Neural cell (in vitro differentiated cells): Measurements from ENCODE around the gene AZU1. TPM values are rescaled to one million over a fixed set of nuclear protein-coding genes. Genes with fewer than 3 reads are reported as not detected.

Experiments
- H2AFZ ChIP-seq: fragments of 200-600, 300-800 bp; sonication (generic), shearing (Covaris generic); 2 replicates; pipeline ENCODE4 v1.6.0; 2014; ENCODE audit warnings: low read depth, mild to moderate bottlenecking, antibody characterized with exemption, low read length, moderate library complexity
- H3F3A ChIP-seq: fragments of 200-600 bp; shearing (Covaris generic); 2 replicates; pipeline ENCODE4 v1.6.1; 2016; ENCODE audit warnings: mild to moderate bottlenecking, moderate library complexity, mixed read lengths, antibody characterized with exemption, low read length; ENCODE audit not compliant: insufficient read depth, poor library complexity, severe bottlenecking
- H3K27ac ChIP-seq: fragments of 200-600, 300-800 bp; sonication (generic), shearing (Covaris generic); 2 replicates; pipeline ENCODE4 v1.5.1; 2014; ENCODE audit warnings: mild to moderate bottlenecking, low read length, moderate library complexity
- H3K27me3 ChIP-seq: fragments of 300-800, 200-600 bp; sonication (generic), shearing (Covaris generic); 2 replicates; pipeline ENCODE4 v1.6.0; 2014; ENCODE audit warnings: mild to moderate bottlenecking, low read depth, low read length, moderate library complexity; ENCODE audit not compliant: insufficient read depth
- H3K36me3 ChIP-seq: fragments of 300-800, 200-600 bp; sonication (generic), shearing (Covaris generic); 2 replicates; pipeline ENCODE4 v1.5.1; 2014; ENCODE audit warnings: mild to moderate bottlenecking, antibody characterized with exemption, low read length, moderate library complexity; ENCODE audit not compliant: insufficient read depth
- H3K4me2 ChIP-seq: fragments of 300-800, 200-600 bp; sonication (generic), shearing (Covaris generic); 2 replicates; pipeline ENCODE4 v1.6.0; 2014; ENCODE audit warnings: mild to moderate bottlenecking, low read length
- H3K4me3 ChIP-seq: fragments of 300-800, 200-600 bp; sonication (generic), shearing (Covaris generic); 2 replicates; pipeline ENCODE4 v1.5.1; 2014; ENCODE audit warnings: mild to moderate bottlenecking, low read length, moderate library complexity
- H3K79me2 ChIP-seq: fragments of 200-600 bp; shearing (Covaris generic); replicated peaks from 2 replicates; pipeline ENCODE4 v1.6.0; 2014; ENCODE audit warnings: mild to moderate bottlenecking, low read length, moderate library complexity; ENCODE audit not compliant: insufficient read depth
- H3K9ac ChIP-seq: fragments of 300-800, 200-600 bp; sonication (generic), shearing (Covaris generic); 2 replicates; pipeline ENCODE4 v1.6.1; 2016; ENCODE audit warnings: mild to moderate bottlenecking, low read length, mixed read lengths
- H3K9me2 ChIP-seq: fragments of 200-600 bp; shearing (Covaris generic); 2 replicates; pipeline ENCODE4 v1.6.1; 2016; ENCODE audit warnings: mild to moderate bottlenecking, low read length, mixed read lengths; ENCODE audit not compliant: insufficient read depth
- H3K9me3 ChIP-seq: fragments of 200-600, 300-800 bp; sonication (generic), shearing (Covaris generic); 2 replicates; pipeline ENCODE4 v1.6.1; 2016; ENCODE audit warnings: mild to moderate bottlenecking, mixed run types, low read length, moderate library complexity, mixed read lengths
- H4K20me1 ChIP-seq: fragments of 200-600 bp; shearing (Covaris generic); 2 replicates; pipeline ENCODE4 v1.6.1; 2016; ENCODE audit warnings: mild to moderate bottlenecking, mixed run types; ENCODE audit not compliant: insufficient read depth
- EP300 ChIP-seq: fragments of 450-650 bp; conservative IDR thresholded peaks from 2 replicates; pipeline ENCODE4 v1.6.1; 2014; ENCODE audit warnings: antibody characterized with exemption, mild to moderate bottlenecking, moderate library complexity; ENCODE audit not compliant: poor library complexity, severe bottlenecking
- EZH2 ChIP-seq: fragments of 200-600, 300-800 bp; shearing (Covaris generic), sonication (generic); IDR thresholded peaks from 2 replicates; pipeline ENCODE4 v1.6.1; 2014; ENCODE audit warnings: antibody characterized with exemption, low read length, borderline replicate concordance, mild to moderate bottlenecking; ENCODE audit not compliant: insufficient read depth, poor library complexity, severe bottlenecking
- MXI1 ChIP-seq: fragments of 450-650 bp; conservative IDR thresholded peaks from 2 replicates; pipeline ENCODE4 v1.6.1; 2014; ENCODE audit warnings: antibody characterized with exemption, mild to moderate bottlenecking; ENCODE audit not compliant: poor library complexity, severe bottlenecking
- POLR2AphosphoS5 ChIP-seq: IDR thresholded peaks from 2 replicates; pipeline ENCODE4 v1.6.1; 2012
- RAD21 ChIP-seq: fragments of 450-650 bp; conservative IDR thresholded peaks from 2 replicates; pipeline ENCODE4 v1.6.1; 2014; ENCODE audit warnings: antibody characterized with exemption, mild to moderate bottlenecking, moderate library complexity
- SMC3 ChIP-seq: fragments of 450-650 bp; conservative IDR thresholded peaks from 2 replicates; pipeline ENCODE4 v1.6.1; 2014; ENCODE audit warnings: antibody characterized with exemption, mild to moderate bottlenecking, moderate library complexity; ENCODE audit not compliant: poor library complexity
- TAF1 ChIP-seq: IDR thresholded peaks from 2 replicates; pipeline ENCODE4 v1.6.1; 2012; ENCODE audit warnings: low read depth
- polyA plus RNA-seq: library from polyadenylated mRNA; depleted of rRNA; stranded (reverse); fragments of >200 nt; gene quantifications from 2 replicates; pipeline ENCODE4 v1.2.3, GENCODE V29; 2014
- TF ChIP-seq, protein P1 (sequence below): fragments of 450-650 bp; IDR thresholded peaks from 2 replicates; pipeline ENCODE4 v1.5.1; 2014; ENCODE audit warnings: antibody characterized with exemption, mild to moderate bottlenecking, moderate library complexity; ENCODE audit not compliant: poor library complexity, severe bottlenecking
- TF ChIP-seq, protein P2 (sequence below): IDR thresholded peaks from 2 replicates; pipeline ENCODE4 v1.6.1; 2012; ENCODE audit warnings: borderline replicate concordance

AZU1 gene
- polyA plus RNA-seq, 1 donor from 2014 or later = 1.1 TPM

DNA sequence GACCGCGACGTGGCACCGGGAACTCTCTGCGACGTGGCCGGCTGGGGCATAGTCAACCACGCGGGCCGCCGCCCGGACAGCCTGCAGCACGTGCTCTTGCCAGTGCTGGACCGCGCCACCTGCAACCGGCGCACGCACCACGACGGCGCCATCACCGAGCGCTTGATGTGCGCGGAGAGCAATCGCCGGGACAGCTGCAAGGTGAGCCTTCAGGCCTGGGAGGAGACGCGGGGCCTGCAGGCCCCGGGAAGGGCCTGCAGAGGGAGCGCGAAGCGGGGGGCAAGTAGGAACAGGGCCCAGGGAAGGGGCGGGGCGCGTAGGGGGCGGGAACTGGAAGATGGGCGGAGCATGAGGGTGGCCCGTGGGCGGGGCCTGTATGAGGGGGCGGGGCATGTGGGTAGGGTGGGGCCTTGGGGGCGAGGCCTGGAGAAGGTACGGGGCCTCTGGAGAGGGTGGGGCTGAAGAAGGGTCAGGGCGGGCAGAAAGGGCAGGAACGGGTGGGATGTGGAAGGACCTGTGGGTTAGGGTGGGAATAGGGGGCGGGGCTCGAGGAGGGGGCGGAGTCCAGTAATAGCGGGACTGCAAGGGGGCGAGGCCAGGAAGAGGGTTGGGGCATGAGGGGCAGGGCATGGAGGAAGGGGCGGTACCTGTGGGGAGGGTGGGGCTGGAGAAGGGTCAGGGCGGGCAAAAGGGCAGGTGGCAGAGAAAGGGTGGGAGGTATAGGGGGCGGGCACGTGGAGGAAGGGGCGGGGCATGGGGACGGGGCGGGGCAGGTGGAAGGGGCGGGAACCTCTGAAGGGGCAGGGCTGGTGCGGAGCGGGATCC, 34.3 kb downstream of the AZU1 start:
- H3K9me3 ChIP-seq = no peaks in the 10 kb centered on the region
- no peaks in the 10 kb centered on the region for H3F3A ChIP-seq
- peak; percentile 26 for TF ChIP-seq POLR2AphosphoS5
- no peak for TF ChIP-seq RAD21
- no peak overlapping the region for H2AFZ ChIP-seq
- H3K27ac ChIP-seq = no peak overlapping the region
- peak overlapping the region; percentile 46 for H3K4me3 ChIP-seq
- no peaks in the 10 kb centered on the region for H4K20me1 ChIP-seq
- no peaks in the 10 kb centered on the region for H3K79me2 ChIP-seq
- H3K9me2 ChIP-seq = no peaks in the 10 kb centered on the region
- H3K36me3 ChIP-seq = no peaks in the 10 kb centered on the region
- no peak overlapping the region for H3K4me2 ChIP-seq
- H3K9ac ChIP-seq = no peak overlapping the region
- peaks cover 36% of the 10 kb centered on the region for H3K27me3 ChIP-seq

DNA sequence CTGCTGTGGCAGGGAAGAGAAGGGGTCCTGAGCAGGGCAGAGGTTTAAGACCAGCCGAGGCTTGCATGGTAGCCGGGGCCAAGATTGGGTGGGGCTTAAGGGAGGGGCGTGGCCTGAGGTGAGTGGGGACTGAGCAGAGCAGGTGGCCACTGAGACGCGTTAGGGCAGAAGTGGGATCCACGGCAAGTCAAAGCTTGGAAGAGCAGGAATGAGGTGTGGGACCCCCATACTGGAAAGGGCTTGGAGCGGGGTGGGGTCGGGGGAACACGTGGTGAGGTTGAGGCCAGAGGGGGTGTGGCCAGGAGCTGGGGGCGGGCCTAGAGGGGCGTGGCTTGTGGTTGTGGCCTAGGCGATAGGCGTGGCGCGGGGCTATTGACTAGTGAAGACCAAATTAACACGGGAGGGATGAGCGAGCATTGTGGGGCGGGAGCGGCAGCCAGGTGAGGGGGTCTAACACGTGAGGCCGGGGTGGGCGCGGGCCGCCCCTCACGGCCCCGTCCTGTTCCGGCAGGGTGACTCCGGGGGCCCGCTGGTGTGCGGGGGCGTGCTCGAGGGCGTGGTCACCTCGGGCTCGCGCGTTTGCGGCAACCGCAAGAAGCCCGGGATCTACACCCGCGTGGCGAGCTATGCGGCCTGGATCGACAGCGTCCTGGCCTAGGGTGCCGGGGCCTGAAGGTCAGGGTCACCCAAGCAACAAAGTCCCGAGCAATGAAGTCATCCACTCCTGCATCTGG, 35.1 kb downstream of the AZU1 start:
- no peaks in the 10 kb centered on the region for H3F3A ChIP-seq
- no peak overlapping the region for H3K4me2 ChIP-seq
- TF ChIP-seq EZH2 (no peak), SMC3 (no peak), RAD21 (no peak), TAF1 (no peak), MXI1 (no peak), POLR2AphosphoS5 (no peak), EP300 (no peak)
- TF ChIP-seq, protein P1, sequence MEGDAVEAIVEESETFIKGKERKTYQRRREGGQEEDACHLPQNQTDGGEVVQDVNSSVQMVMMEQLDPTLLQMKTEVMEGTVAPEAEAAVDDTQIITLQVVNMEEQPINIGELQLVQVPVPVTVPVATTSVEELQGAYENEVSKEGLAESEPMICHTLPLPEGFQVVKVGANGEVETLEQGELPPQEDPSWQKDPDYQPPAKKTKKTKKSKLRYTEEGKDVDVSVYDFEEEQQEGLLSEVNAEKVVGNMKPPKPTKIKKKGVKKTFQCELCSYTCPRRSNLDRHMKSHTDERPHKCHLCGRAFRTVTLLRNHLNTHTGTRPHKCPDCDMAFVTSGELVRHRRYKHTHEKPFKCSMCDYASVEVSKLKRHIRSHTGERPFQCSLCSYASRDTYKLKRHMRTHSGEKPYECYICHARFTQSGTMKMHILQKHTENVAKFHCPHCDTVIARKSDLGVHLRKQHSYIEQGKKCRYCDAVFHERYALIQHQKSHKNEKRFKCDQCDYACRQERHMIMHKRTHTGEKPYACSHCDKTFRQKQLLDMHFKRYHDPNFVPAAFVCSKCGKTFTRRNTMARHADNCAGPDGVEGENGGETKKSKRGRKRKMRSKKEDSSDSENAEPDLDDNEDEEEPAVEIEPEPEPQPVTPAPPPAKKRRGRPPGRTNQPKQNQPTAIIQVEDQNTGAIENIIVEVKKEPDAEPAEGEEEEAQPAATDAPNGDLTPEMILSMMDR = no peak
- TF ChIP-seq, protein P2, sequence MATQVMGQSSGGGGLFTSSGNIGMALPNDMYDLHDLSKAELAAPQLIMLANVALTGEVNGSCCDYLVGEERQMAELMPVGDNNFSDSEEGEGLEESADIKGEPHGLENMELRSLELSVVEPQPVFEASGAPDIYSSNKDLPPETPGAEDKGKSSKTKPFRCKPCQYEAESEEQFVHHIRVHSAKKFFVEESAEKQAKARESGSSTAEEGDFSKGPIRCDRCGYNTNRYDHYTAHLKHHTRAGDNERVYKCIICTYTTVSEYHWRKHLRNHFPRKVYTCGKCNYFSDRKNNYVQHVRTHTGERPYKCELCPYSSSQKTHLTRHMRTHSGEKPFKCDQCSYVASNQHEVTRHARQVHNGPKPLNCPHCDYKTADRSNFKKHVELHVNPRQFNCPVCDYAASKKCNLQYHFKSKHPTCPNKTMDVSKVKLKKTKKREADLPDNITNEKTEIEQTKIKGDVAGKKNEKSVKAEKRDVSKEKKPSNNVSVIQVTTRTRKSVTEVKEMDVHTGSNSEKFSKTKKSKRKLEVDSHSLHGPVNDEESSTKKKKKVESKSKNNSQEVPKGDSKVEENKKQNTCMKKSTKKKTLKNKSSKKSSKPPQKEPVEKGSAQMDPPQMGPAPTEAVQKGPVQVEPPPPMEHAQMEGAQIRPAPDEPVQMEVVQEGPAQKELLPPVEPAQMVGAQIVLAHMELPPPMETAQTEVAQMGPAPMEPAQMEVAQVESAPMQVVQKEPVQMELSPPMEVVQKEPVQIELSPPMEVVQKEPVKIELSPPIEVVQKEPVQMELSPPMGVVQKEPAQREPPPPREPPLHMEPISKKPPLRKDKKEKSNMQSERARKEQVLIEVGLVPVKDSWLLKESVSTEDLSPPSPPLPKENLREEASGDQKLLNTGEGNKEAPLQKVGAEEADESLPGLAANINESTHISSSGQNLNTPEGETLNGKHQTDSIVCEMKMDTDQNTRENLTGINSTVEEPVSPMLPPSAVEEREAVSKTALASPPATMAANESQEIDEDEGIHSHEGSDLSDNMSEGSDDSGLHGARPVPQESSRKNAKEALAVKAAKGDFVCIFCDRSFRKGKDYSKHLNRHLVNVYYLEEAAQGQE = no peak
- H3K9me3 ChIP-seq = no peaks in the 10 kb centered on the region
- no peak overlapping the region for H3K27ac ChIP-seq
- H3K36me3 ChIP-seq = no peaks in the 10 kb centered on the region
- H2AFZ ChIP-seq = no peak overlapping the region
- no peak overlapping the region for H3K4me3 ChIP-seq
- no peaks in the 10 kb centered on the region for H4K20me1 ChIP-seq
- no peaks in the 10 kb centered on the region for H3K9me2 ChIP-seq
- peaks cover 36% of the 10 kb centered on the region for H3K27me3 ChIP-seq
- H3K9ac ChIP-seq = no peak overlapping the region
- H3K79me2 ChIP-seq = no peaks in the 10 kb centered on the region
